LNCaP clone FGC (cell line): Measurements from ENCODE around the gene ASS1.
"Not testable (repeated sequence)": the region's sequence is repeated elsewhere in the genome, so short reads cannot be mapped to it uniquely, and the experiment has no call there.

Experiments
- DNase-seq: peaks from one replicate; pipeline ENCODE4 v3.0.0-alpha.2; 2011; ENCODE audit warnings: low read depth
- H3K4me3 ChIP-seq: 2 replicates; pipeline ENCODE4 v1.5.1; 2011; ENCODE audit warnings: mild to moderate bottlenecking, low read depth, low read length, control low read depth
- CTCF ChIP-seq: IDR thresholded peaks from 2 replicates; pipeline ENCODE4 v1.5.1; 2012; ENCODE audit warnings: mild to moderate bottlenecking; ENCODE audit not compliant: control insufficient read depth, insufficient read depth; ENCODE audit errors: extremely low read depth

Gene ASS1

GRCh38 chr9:130444565-130445221 is at the start of gene ASS1:
ASS1 (plus strand) TSS chr9:130444961; CDS start chr9:130452229, 7,268 bp downstream.
- peak within 1 kb of the TSS; percentile 65 for H3K4me3 ChIP-seq
- DNase-seq = peak; percentile 33
- TF ChIP-seq CTCF = no peak

GRCh38 chr9:130395810-130396435 is 48.8 kb upstream of the ASS1 start:
- DNase-seq = no peak
- TF ChIP-seq CTCF = no peak
- no peak overlapping the region for H3K4me3 ChIP-seq

- no peak for DNase-seq
- H3K4me3 ChIP-seq = no peak overlapping the region
- TF ChIP-seq CTCF = no peak
Measured at GRCh38 chr9:130396581-130396980, 48.2 kb upstream of the ASS1 start.

GRCh38 chr9:130398487-130399240 is 46.1 kb upstream of the ASS1 start:
- TF ChIP-seq CTCF = no peak
- no peak overlapping the region for H3K4me3 ChIP-seq
- no peak for DNase-seq

- H3K4me3 ChIP-seq = no peak overlapping the region
- DNase-seq = no peak
- no peak for TF ChIP-seq CTCF
Measured at GRCh38 chr9:130399768-130400167, 45.0 kb upstream of the ASS1 start.

GRCh38 chr9:130400870-130401269 is 43.9 kb upstream of the ASS1 start:
- no peak for TF ChIP-seq CTCF
- no peak for DNase-seq
- no peak overlapping the region for H3K4me3 ChIP-seq

- not testable (repeated sequence) for H3K4me3 ChIP-seq, DNase-seq
Measured at GRCh38 chr9:130401742-130402141, 43.0 kb upstream of the ASS1 start.
